HG03039 (cell line): Measurements from ENCODE around the gene TEAD1.

Source experiments
- ATAC-seq: cut with Tn5 transposase; IDR thresholded peaks from one replicate; pipeline ENCODE4 v1.9.1; 2021; ENCODE audit warnings: mild to moderate bottlenecking, moderate library complexity; ENCODE audit not compliant: unreplicated experiment

Gene TEAD1

GRCh38 chr11:12829540-12830314 lies 155.5 kb downstream of the TEAD1 start:
- ATAC-seq = no peak

- ATAC-seq = no peak
These were observed 157.4 kb downstream of the TEAD1 start for GRCh38 chr11:12831471-12832202.

GRCh38 chr11:12832480-12833224 lies 158.4 kb downstream of the TEAD1 start:
- no peak for ATAC-seq

- no peak for ATAC-seq
These were observed 159.9 kb downstream of the TEAD1 start for GRCh38 chr11:12834166-12834565.

GRCh38 chr11:12834630-12835029 lies 160.4 kb downstream of the TEAD1 start:
- no peak for ATAC-seq

GRCh38 chr11:12835286-12835685 lies 161.1 kb downstream of the TEAD1 start:
- ATAC-seq = no peak

GRCh38 chr11:12838463-12839123 lies 164.4 kb downstream of the TEAD1 start:
- ATAC-seq = no peak

- no peak for ATAC-seq
These were observed 166.8 kb downstream of the TEAD1 start for GRCh38 chr11:12840871-12841660.

GRCh38 chr11:12841946-12842630 lies 167.9 kb downstream of the TEAD1 start:
- ATAC-seq = no peak

GRCh38 chr11:12842933-12843636 lies 168.9 kb downstream of the TEAD1 start:
- ATAC-seq = no peak

GRCh38 chr11:12845163-12845562 lies 170.9 kb downstream of the TEAD1 start:
- ATAC-seq = no peak

- ATAC-seq = no peak
These were observed 171.6 kb downstream of the TEAD1 start for GRCh38 chr11:12845739-12846358.

GRCh38 chr11:12846786-12847615 lies 172.8 kb downstream of the TEAD1 start:
- ATAC-seq = no peak

GRCh38 chr11:12848413-12848812 lies 174.2 kb downstream of the TEAD1 start:
- ATAC-seq = no peak

- ATAC-seq = no peak
These were observed 179.1 kb downstream of the TEAD1 start for GRCh38 chr11:12853325-12853651.

GRCh38 chr11:12853652-12854296 lies 179.6 kb downstream of the TEAD1 start:
- no peak for ATAC-seq

- no peak for ATAC-seq
These were observed 180.1 kb downstream of the TEAD1 start for GRCh38 chr11:12854297-12854661.
